Neural cell (in vitro differentiated cells): ENCODE data around the gene COL4A5. TPM values are rescaled to one million over a fixed set of nuclear protein-coding genes. Genes with fewer than 3 reads are reported as not detected.

Experiments used
- H2AFZ ChIP-seq: fragments of 200-600, 300-800 bp; sonication (generic), shearing (Covaris generic); 2 replicates; pipeline ENCODE4 v1.6.0; 2014; ENCODE audit warnings: low read depth, mild to moderate bottlenecking, antibody characterized with exemption, low read length, moderate library complexity
- H3F3A ChIP-seq: fragments of 200-600 bp; shearing (Covaris generic); 2 replicates; pipeline ENCODE4 v1.6.1; 2016; ENCODE audit warnings: mild to moderate bottlenecking, moderate library complexity, mixed read lengths, antibody characterized with exemption, low read length; ENCODE audit not compliant: insufficient read depth, poor library complexity, severe bottlenecking
- H3K27ac ChIP-seq: fragments of 200-600, 300-800 bp; sonication (generic), shearing (Covaris generic); 2 replicates; pipeline ENCODE4 v1.5.1; 2014; ENCODE audit warnings: mild to moderate bottlenecking, low read length, moderate library complexity
- H3K27me3 ChIP-seq: fragments of 300-800, 200-600 bp; sonication (generic), shearing (Covaris generic); 2 replicates; pipeline ENCODE4 v1.6.0; 2014; ENCODE audit warnings: mild to moderate bottlenecking, low read depth, low read length, moderate library complexity; ENCODE audit not compliant: insufficient read depth
- H3K36me3 ChIP-seq: fragments of 300-800, 200-600 bp; sonication (generic), shearing (Covaris generic); 2 replicates; pipeline ENCODE4 v1.5.1; 2014; ENCODE audit warnings: mild to moderate bottlenecking, antibody characterized with exemption, low read length, moderate library complexity; ENCODE audit not compliant: insufficient read depth
- H3K4me2 ChIP-seq: fragments of 300-800, 200-600 bp; sonication (generic), shearing (Covaris generic); 2 replicates; pipeline ENCODE4 v1.6.0; 2014; ENCODE audit warnings: mild to moderate bottlenecking, low read length
- H3K4me3 ChIP-seq: fragments of 300-800, 200-600 bp; sonication (generic), shearing (Covaris generic); 2 replicates; pipeline ENCODE4 v1.5.1; 2014; ENCODE audit warnings: mild to moderate bottlenecking, low read length, moderate library complexity
- H3K79me2 ChIP-seq: fragments of 200-600 bp; shearing (Covaris generic); replicated peaks from 2 replicates; pipeline ENCODE4 v1.6.0; 2014; ENCODE audit warnings: mild to moderate bottlenecking, low read length, moderate library complexity; ENCODE audit not compliant: insufficient read depth
- H3K9ac ChIP-seq: fragments of 300-800, 200-600 bp; sonication (generic), shearing (Covaris generic); 2 replicates; pipeline ENCODE4 v1.6.1; 2016; ENCODE audit warnings: mild to moderate bottlenecking, low read length, mixed read lengths
- H3K9me2 ChIP-seq: fragments of 200-600 bp; shearing (Covaris generic); 2 replicates; pipeline ENCODE4 v1.6.1; 2016; ENCODE audit warnings: mild to moderate bottlenecking, low read length, mixed read lengths; ENCODE audit not compliant: insufficient read depth
- H3K9me3 ChIP-seq: fragments of 200-600, 300-800 bp; sonication (generic), shearing (Covaris generic); 2 replicates; pipeline ENCODE4 v1.6.1; 2016; ENCODE audit warnings: mild to moderate bottlenecking, mixed run types, low read length, moderate library complexity, mixed read lengths
- H4K20me1 ChIP-seq: fragments of 200-600 bp; shearing (Covaris generic); 2 replicates; pipeline ENCODE4 v1.6.1; 2016; ENCODE audit warnings: mild to moderate bottlenecking, mixed run types; ENCODE audit not compliant: insufficient read depth
- CTCF ChIP-seq: fragments of 450-650 bp; IDR thresholded peaks from 2 replicates; pipeline ENCODE4 v1.5.1; 2014; ENCODE audit warnings: antibody characterized with exemption, mild to moderate bottlenecking, moderate library complexity; ENCODE audit not compliant: poor library complexity, severe bottlenecking
- EP300 ChIP-seq: fragments of 450-650 bp; conservative IDR thresholded peaks from 2 replicates; pipeline ENCODE4 v1.6.1; 2014; ENCODE audit warnings: antibody characterized with exemption, mild to moderate bottlenecking, moderate library complexity; ENCODE audit not compliant: poor library complexity, severe bottlenecking
- EZH2 ChIP-seq: fragments of 200-600, 300-800 bp; shearing (Covaris generic), sonication (generic); IDR thresholded peaks from 2 replicates; pipeline ENCODE4 v1.6.1; 2014; ENCODE audit warnings: antibody characterized with exemption, low read length, borderline replicate concordance, mild to moderate bottlenecking; ENCODE audit not compliant: insufficient read depth, poor library complexity, severe bottlenecking
- MXI1 ChIP-seq: fragments of 450-650 bp; conservative IDR thresholded peaks from 2 replicates; pipeline ENCODE4 v1.6.1; 2014; ENCODE audit warnings: antibody characterized with exemption, mild to moderate bottlenecking; ENCODE audit not compliant: poor library complexity, severe bottlenecking
- POLR2AphosphoS5 ChIP-seq: IDR thresholded peaks from 2 replicates; pipeline ENCODE4 v1.6.1; 2012
- RAD21 ChIP-seq: fragments of 450-650 bp; conservative IDR thresholded peaks from 2 replicates; pipeline ENCODE4 v1.6.1; 2014; ENCODE audit warnings: antibody characterized with exemption, mild to moderate bottlenecking, moderate library complexity
- REST ChIP-seq: IDR thresholded peaks from 2 replicates; pipeline ENCODE4 v1.6.1; 2012; ENCODE audit warnings: borderline replicate concordance
- SMC3 ChIP-seq: fragments of 450-650 bp; conservative IDR thresholded peaks from 2 replicates; pipeline ENCODE4 v1.6.1; 2014; ENCODE audit warnings: antibody characterized with exemption, mild to moderate bottlenecking, moderate library complexity; ENCODE audit not compliant: poor library complexity
- TAF1 ChIP-seq: IDR thresholded peaks from 2 replicates; pipeline ENCODE4 v1.6.1; 2012; ENCODE audit warnings: low read depth
- polyA plus RNA-seq: library from polyadenylated mRNA; depleted of rRNA; stranded (reverse); fragments of >200 nt; gene quantifications from 2 replicates; pipeline ENCODE4 v1.2.3, GENCODE V29; 2014

COL4A5 gene
- polyA plus RNA-seq, 1 donor from 2014 or later: 3.9 TPM

DNA sequence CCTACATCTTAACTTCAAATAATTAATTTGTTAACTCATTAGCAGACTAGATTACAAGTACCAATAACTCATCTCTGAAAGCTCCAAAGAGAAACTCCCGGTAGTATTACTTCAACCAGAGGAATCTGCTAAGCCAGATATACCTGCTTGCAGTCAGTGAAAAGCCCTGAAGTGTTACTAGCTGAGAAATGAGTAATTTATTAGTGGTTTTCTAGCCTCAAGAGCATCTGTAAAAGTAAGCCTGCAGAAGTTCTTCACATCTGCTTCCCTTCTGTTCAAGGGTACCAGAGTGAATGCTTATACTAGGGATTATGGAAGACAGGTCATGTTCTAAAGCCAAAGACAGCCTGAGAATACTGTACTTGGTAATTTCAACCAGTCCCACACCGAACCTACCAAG is 262.0 kb downstream of the COL4A5 start:
- TF ChIP-seq EZH2: no peak
- TF ChIP-seq MXI1: no peak
- TF ChIP-seq TAF1: no peak
- TF ChIP-seq EP300: no peak
- TF ChIP-seq RAD21: no peak
- TF ChIP-seq REST: no peak
- no peak for TF ChIP-seq POLR2AphosphoS5
- no peak for TF ChIP-seq CTCF
- TF ChIP-seq SMC3: no peak

GRCh38 chrX:108702530-108702929 is 262.9 kb downstream of the COL4A5 start:
- Histone ChIP-seq H3K79me2 (no peaks in the 10 kb centered on the region), H3K27me3 (no peaks in the 10 kb centered on the region), H3K36me3 (no peaks in the 10 kb centered on the region), H2AFZ (no peak overlapping the region), H3K9me2 (no peaks in the 10 kb centered on the region), H4K20me1 (no peaks in the 10 kb centered on the region), H3K9me3 (no peaks in the 10 kb centered on the region), H3K9ac (no peak overlapping the region), H3K27ac (no peak overlapping the region), H3K4me3 (no peak overlapping the region), H3K4me2 (no peak overlapping the region), H3F3A (no peaks in the 10 kb centered on the region)
- no peak for TF ChIP-seq EP300
- TF ChIP-seq REST: no peak
- TF ChIP-seq MXI1: no peak
- TF ChIP-seq TAF1: no peak
- TF ChIP-seq POLR2AphosphoS5: no peak
- TF ChIP-seq EZH2: no peak
- no peak for TF ChIP-seq RAD21
- no peak for TF ChIP-seq SMC3
- TF ChIP-seq CTCF: no peak

More for the DNA sequence above, 262.0 kb downstream of the COL4A5 start:
- H3K9me3 ChIP-seq: no peaks in the 10 kb centered on the region
- H3K79me2 ChIP-seq: no peaks in the 10 kb centered on the region
- no peak overlapping the region for H3K27ac ChIP-seq
- H3F3A ChIP-seq: no peaks in the 10 kb centered on the region
- H3K4me2 ChIP-seq: no peak overlapping the region
- H3K27me3 ChIP-seq: no peaks in the 10 kb centered on the region
- no peaks in the 10 kb centered on the region for H3K9me2 ChIP-seq
- H4K20me1 ChIP-seq: no peaks in the 10 kb centered on the region
- no peak overlapping the region for H3K9ac ChIP-seq
- H3K4me3 ChIP-seq: no peak overlapping the region
- no peaks in the 10 kb centered on the region for H3K36me3 ChIP-seq
- no peak overlapping the region for H2AFZ ChIP-seq
